K562 (cell line): ENCODE measurements around the gene CENPA. TPM values are rescaled to one million over a fixed set of nuclear protein-coding genes. Genes with fewer than 3 reads are reported as not detected.
A peak's percentile ranks its signal among the peaks of the same experiment; 100 is the strongest.

Source experiments
- ARID3A ChIP-seq: IDR thresholded peaks from 2 replicates; pipeline ENCODE4 v1.6.1; 2012; ENCODE audit warnings: low read depth, low read length, improper control_type of control experiment, borderline replicate concordance
- BRD4 ChIP-seq: fragments of 200-600 bp; sonication (generic); IDR thresholded peaks from 2 replicates; pipeline ENCODE4 v1.6.1; 2017; ENCODE audit warnings: inconsistent platforms
- CCNT2 ChIP-seq: IDR thresholded peaks from 2 replicates; pipeline ENCODE4 v1.6.1; 2011; ENCODE audit warnings: borderline replicate concordance, low read depth, mild to moderate bottlenecking, moderate library complexity, mixed read lengths, low read length; ENCODE audit not compliant: insufficient read length; ENCODE audit errors: extremely low read depth
- CLOCK ChIP-seq: fragments of 250-450 bp; sonication (Bioruptor Pico); IDR thresholded peaks from 2 replicates; pipeline ENCODE4 v1.4.0; 2020; ENCODE audit warnings: mild to moderate bottlenecking, moderate library complexity, borderline replicate concordance
- GABPB1 ChIP-seq: sonication (generic); formaldehyde crosslinking; IDR thresholded peaks from 2 replicates; pipeline ENCODE4 v1.8.0; 2022; ENCODE audit warnings: mild to moderate bottlenecking, missing genetic modification reagents
- NCOA2 ChIP-seq, 2 experiments: fragments of 450-650 bp; IDR thresholded peaks; 2 replicates each; pipeline ENCODE4 v1.6.1; 2018; ENCODE audit warnings: mild to moderate bottlenecking in 2 of 2, moderate library complexity in 1 of 2; ENCODE audit not compliant: partially characterized antibody in 2 of 2
- NFRKB ChIP-seq: fragments of 450-650 bp; IDR thresholded peaks from 2 replicates; pipeline ENCODE4 v1.6.1; 2016; ENCODE audit warnings: low read depth
- NONO ChIP-seq, 2 experiments: fragments of 200-400 bp in 1 of 2; fragments of 450-650 bp in 1 of 2; formaldehyde crosslinking in 1 of 2; IDR thresholded peaks; 2 replicates each; pipeline ENCODE4 v1.6.1; 2017; ENCODE audit warnings: low read depth in 2 of 2, mild to moderate bottlenecking in 2 of 2, moderate library complexity in 2 of 2, low read length in 1 of 2
- RB1 ChIP-seq: fragments of 450-650 bp; IDR thresholded peaks from 2 replicates; pipeline ENCODE4 v1.6.1; 2017; ENCODE audit warnings: low read depth, mild to moderate bottlenecking
- RBM25 ChIP-seq: fragments of 200-400 bp; formaldehyde crosslinking; IDR thresholded peaks from 2 replicates; pipeline ENCODE4 v1.6.1; 2018; ENCODE audit warnings: low read length, low read depth, moderate library complexity; ENCODE audit not compliant: severe bottlenecking
- SP1 ChIP-seq: sonication (generic); formaldehyde crosslinking; IDR thresholded peaks from 2 replicates; pipeline ENCODE4 v1.8.1; 2022; ENCODE audit warnings: mild to moderate bottlenecking, missing genetic modification reagents
- TAF15 ChIP-seq: fragments of 200-400 bp; formaldehyde crosslinking; IDR thresholded peaks from 2 replicates; pipeline ENCODE4 v1.6.1; 2017; ENCODE audit warnings: mild to moderate bottlenecking, low read depth, low read length, moderate library complexity
- ZNF165 ChIP-seq: fragments of 250-450 bp; sonication (Bioruptor Pico); IDR thresholded peaks from 2 replicates; pipeline ENCODE4 v1.4.0; 2020; ENCODE audit warnings: borderline replicate concordance
- ZNF197 ChIP-seq: fragments of 200-800 bp; sonication (Bioruptor generic); IDR thresholded peaks from 2 replicates; pipeline ENCODE4 v1.6.1; 2016; ENCODE audit warnings: low read depth, missing genetic modification characterization, missing compliant biosample characterization
- ZNF263 ChIP-seq: sonication (generic); formaldehyde crosslinking; IDR thresholded peaks from 2 replicates; pipeline ENCODE4 v1.8.0; 2022; ENCODE audit warnings: mild to moderate bottlenecking, missing genetic modification reagents, borderline replicate concordance
- ZNF507 ChIP-seq: conservative IDR thresholded peaks from 2 replicates; pipeline ENCODE4 v1.6.1; 2017; ENCODE audit warnings: missing genetic modification characterization, missing compliant biosample characterization
- ZNF717 ChIP-seq: fragments of 250-450 bp; sonication (Bioruptor Pico); IDR thresholded peaks from 2 replicates; pipeline ENCODE4 v1.5.0; 2021
- ZNF778 ChIP-seq: fragments of 450-650 bp; formaldehyde crosslinking; IDR thresholded peaks from 2 replicates; pipeline ENCODE4 v1.4.0; 2020; ENCODE audit warnings: mild to moderate bottlenecking, moderate library complexity
- polyA plus RNA-seq, 8 experiments: library from polyadenylated mRNA; depleted of rRNA in 4 of 8; stranded (reverse) in 5 of 8; unstranded in 3 of 8; fragments of >200 nt; fragmentation: Nextera tagmentation in 2 of 8; fragmentation: Illumina TruSeq in 1 of 8; extraction: Ambion mirVana in 2 of 8; extraction: Trizol in 1 of 8; gene quantifications; 2 replicates each; pipeline versions ENCODE4 v1.2.1 to v1.2.3, GENCODE V29; 2011 to 2014; ENCODE audit warnings: inconsistent platforms in 1 of 8, missing spikeins in 1 of 8
- total RNA-seq, 7 experiments: library from RNA; depleted of rRNA in 6 of 7; stranded (reverse); fragments of >200 nt in 6 of 7; fragmentation: Illumina TruSeq in 2 of 7; extraction: Trizol in 2 of 7; gene quantifications; 2 replicates each; pipeline versions ENCODE4 v1.2.1 to v1.2.3, GENCODE V29; 2011 to 2021; ENCODE audit warnings: low replicate concordance in 1 of 7
- TF ChIP-seq, protein P1 (sequence below): IDR thresholded peaks from 2 replicates; pipeline ENCODE4 v1.6.1; 2011; ENCODE audit not compliant: insufficient read length; ENCODE audit errors: extremely low read depth
- TF ChIP-seq, protein P2 (sequence below), 2 experiments: IDR thresholded peaks; 2 replicates each; pipeline ENCODE4 v1.6.1; 2012; ENCODE audit warnings: improper control_type of control experiment in 2 of 2, low read depth in 2 of 2, low read length in 2 of 2, borderline replicate concordance in 1 of 2

CENPA gene
- total and polyA plus RNA-seq, 9 of the 15 experiments (the other 6 are each of a cell fraction or from before 2014, with no cell fraction given) = 11.3 to 61.7 (median 44.7) TPM

DNA sequence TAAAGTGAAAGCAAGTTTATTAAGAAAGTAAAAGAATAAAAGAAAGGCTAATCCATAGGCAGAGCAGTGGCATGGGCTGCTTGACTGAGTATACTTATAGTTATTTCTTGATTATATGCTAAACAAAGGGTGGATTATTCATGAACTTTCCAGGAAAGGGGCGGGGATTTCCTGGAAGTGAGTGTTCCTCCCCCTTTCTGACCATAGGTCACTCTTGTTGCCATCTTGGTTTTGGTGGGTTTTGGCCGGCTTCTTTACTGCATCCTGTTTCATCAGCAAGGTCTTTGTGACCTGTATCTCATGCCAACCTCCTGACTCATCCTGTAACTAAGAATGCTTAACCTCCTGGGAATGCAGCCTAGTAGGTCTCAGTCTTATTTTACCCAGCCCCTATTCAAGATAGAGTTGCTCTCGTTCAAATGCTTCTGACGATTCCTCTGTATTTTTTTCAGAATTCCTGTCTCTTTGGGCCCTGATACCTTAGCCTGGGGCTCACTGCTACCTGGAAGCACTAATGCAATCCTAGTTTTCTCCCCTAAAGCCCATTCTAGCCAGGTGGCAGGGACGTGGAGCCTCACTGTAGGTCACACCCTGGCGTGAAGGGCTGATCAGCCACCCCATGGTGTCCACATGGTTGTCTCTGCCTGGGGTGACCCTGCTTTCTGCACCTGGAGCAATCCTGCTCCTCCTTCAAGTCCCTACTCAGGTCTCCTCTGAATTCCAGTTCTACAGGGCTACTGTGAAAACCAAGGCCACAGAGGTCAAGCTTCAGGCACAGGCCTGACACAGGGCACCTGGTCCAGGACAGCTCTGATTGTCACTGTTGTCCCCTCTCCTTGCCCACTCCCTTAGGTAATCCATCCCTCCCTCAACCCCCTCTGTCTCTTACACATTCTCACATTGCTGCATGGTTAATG is 27.7 kb upstream of the CENPA start (continued):
- TF ChIP-seq RBM25 (no peak), GABPB1 (CRISPR knock-in tag) (peak; percentile 77), ZNF263 (CRISPR knock-in tag) (no peak), ZNF197 (peak; percentile 83), ZNF507 (no peak), BRD4 (peak; percentile 79), CLOCK (no peak), NONO (IDR thresholded peaks at IDR 0.05; ENCODE audit: low read depth in 2 of 2, low read length in 1 of 2) (no peak), NCOA2 (IDR thresholded peaks at IDR 0.05; ENCODE audit: partially characterized antibody in 2 of 2) (no peak), RB1 (no peak), ZNF778 (CRISPR knock-in tag) (no peak), TAF15 (no peak), CCNT2 (no peak), SP1 (CRISPR knock-in tag) (peak; percentile 92), NFRKB (peak; percentile 98), ZNF717 (CRISPR knock-in tag) (no peak), ARID3A (no peak), ZNF165 (CRISPR knock-in tag) (peak; percentile 71; the same call in 1 of the 2 replicates)
- TF ChIP-seq, protein P1, sequence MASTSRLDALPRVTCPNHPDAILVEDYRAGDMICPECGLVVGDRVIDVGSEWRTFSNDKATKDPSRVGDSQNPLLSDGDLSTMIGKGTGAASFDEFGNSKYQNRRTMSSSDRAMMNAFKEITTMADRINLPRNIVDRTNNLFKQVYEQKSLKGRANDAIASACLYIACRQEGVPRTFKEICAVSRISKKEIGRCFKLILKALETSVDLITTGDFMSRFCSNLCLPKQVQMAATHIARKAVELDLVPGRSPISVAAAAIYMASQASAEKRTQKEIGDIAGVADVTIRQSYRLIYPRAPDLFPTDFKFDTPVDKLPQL = no peak
- TF ChIP-seq, protein P2, sequence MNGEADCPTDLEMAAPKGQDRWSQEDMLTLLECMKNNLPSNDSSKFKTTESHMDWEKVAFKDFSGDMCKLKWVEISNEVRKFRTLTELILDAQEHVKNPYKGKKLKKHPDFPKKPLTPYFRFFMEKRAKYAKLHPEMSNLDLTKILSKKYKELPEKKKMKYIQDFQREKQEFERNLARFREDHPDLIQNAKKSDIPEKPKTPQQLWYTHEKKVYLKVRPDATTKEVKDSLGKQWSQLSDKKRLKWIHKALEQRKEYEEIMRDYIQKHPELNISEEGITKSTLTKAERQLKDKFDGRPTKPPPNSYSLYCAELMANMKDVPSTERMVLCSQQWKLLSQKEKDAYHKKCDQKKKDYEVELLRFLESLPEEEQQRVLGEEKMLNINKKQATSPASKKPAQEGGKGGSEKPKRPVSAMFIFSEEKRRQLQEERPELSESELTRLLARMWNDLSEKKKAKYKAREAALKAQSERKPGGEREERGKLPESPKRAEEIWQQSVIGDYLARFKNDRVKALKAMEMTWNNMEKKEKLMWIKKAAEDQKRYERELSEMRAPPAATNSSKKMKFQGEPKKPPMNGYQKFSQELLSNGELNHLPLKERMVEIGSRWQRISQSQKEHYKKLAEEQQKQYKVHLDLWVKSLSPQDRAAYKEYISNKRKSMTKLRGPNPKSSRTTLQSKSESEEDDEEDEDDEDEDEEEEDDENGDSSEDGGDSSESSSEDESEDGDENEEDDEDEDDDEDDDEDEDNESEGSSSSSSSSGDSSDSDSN (IDR thresholded peaks at IDR 0.05; ENCODE audit: borderline replicate concordance in 1 of 2, low read depth in 2 of 2, low read length in 2 of 2) = no peak
